ENCODE measurements around the gene NRDE2.

Gene NRDE2

DNA sequence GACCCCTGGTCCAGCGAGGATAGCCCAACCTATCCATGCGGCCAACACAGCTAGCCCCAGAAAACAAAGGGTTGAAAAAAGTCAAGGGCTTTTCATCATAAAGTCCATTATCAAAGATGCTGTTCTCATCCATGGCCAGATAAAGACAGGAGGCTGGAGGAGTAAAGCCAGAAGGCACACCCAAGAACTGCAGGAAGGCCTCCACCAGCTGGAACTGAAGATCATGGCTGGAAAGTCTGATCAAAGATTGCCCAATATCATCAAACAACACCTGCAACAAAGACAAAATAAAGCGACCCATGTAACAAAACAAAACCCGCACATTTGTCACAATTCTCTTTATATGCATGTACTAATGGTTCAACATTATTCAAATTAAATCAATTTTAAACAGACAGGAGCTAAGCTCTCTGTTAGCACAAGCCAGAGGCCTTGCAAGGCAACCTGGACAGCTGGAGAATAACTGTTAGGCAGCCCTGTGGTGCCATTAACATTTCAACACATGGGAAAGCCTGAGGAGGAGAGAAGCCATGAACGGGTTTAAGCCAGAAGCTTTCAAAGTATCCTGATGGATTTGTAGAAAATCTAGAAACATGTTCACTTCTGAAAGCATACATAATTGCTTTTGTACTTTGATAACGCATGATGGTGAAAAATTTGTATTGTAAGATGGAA is 41.3 kb downstream of the NRDE2 start:
- no peak overlapping the region for H3K4me3 ChIP-seq (ENCODE audit: low read depth in 1 of 2, low read length in 2 of 2)
- H3K27ac ChIP-seq (ENCODE audit: low read depth, low read length): no peak overlapping the region
- no peaks in the 10 kb centered on the region for H3K4me1 ChIP-seq (ENCODE audit: control insufficient read depth in 1 of 2, insufficient read depth in 2 of 2, low read length in 2 of 2)
- H3K36me3 ChIP-seq (ENCODE audit: control insufficient read depth in 1 of 2, insufficient read depth in 2 of 2, low read length in 2 of 2): peaks cover 17 to 70% of the 10 kb centered on the region in 2 donors
- H3K27me3 ChIP-seq (ENCODE audit: control insufficient read depth in 1 of 2, insufficient read depth in 2 of 2, low read length in 2 of 2): no peaks in the 10 kb centered on the region
- H3K9ac ChIP-seq (ENCODE audit: low read depth in 1 of 2, low read length in 2 of 2): no peak overlapping the region
- no peaks in the 10 kb centered on the region for H3K9me3 ChIP-seq (ENCODE audit: control insufficient read depth in 1 of 2, low read length in 2 of 2)

DNA sequence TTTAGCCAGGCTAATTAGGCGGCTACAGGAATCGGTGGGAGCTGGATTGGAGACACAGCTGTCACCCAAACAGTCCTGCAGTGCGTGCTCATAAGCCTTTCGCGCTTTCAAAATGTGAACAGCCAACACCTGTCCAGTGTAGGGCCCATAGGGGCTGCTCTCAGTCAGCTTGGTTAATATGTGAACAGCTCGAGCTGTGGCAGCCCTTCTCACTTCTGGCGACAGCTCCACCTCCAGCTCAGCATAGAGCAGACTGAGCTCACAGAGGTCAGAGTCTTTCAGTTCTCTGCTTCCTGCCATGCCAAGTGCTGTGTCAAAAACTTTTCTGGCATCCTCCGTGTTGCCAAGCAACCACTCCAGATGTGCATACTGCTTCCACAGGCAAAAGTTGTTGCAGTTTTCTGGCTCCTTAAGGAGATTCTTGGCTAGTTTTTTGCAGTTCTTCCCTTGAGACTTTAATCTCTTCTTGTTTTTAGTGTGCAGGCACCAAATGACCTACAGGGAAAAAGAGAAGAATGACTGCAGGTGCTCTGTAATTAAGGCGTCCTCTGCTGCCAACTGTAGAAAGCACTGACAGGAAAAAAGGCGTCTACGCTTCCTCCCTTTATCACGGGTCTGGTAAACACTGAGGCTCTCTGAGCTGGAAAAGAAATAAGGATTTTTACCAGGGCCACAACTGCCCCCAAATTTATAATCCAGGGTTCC is 42.9 kb downstream of the NRDE2 start:
- H3K27ac ChIP-seq (ENCODE audit: low read depth, low read length): no peak overlapping the region
- no peaks in the 10 kb centered on the region for H3K9me3 ChIP-seq (ENCODE audit: control insufficient read depth in 1 of 2, low read length in 2 of 2)
- no peak overlapping the region for H3K4me3 ChIP-seq (ENCODE audit: low read depth in 1 of 2, low read length in 2 of 2)
- H3K27me3 ChIP-seq (ENCODE audit: control insufficient read depth in 1 of 2, insufficient read depth in 2 of 2, low read length in 2 of 2): no peaks in the 10 kb centered on the region
- H3K36me3 ChIP-seq (ENCODE audit: control insufficient read depth in 1 of 2, insufficient read depth in 2 of 2, low read length in 2 of 2): peaks cover 17 to 68% of the 10 kb centered on the region in 2 donors
- no peak overlapping the region for H3K9ac ChIP-seq (ENCODE audit: low read depth in 1 of 2, low read length in 2 of 2)
- no peaks in the 10 kb centered on the region for H3K4me1 ChIP-seq (ENCODE audit: control insufficient read depth in 1 of 2, insufficient read depth in 2 of 2, low read length in 2 of 2)

DNA sequence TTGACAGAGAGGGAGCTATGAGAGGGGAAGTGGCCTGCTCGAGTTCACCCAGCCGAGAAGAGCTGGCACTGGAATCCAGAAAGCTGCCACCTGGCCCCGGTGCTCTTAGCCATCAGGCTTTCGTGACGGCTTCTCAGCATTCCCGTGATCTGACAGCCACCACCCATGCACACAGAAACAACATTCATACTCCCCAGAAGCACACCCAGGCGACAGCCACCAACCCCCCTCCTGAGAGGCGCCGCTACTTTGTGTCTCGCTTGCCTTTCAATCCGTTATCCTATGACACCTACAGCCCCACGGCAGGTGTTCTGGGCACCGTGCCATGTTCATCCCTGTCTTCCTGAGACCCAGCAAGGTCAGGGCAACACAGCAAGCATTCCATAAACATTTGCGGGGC is 44.0 kb downstream of the NRDE2 start:
- no peaks in the 10 kb centered on the region for H3K9me3 ChIP-seq (ENCODE audit: control insufficient read depth in 1 of 2, low read length in 2 of 2)
- no peak overlapping the region for H3K4me3 ChIP-seq (ENCODE audit: low read depth in 1 of 2, low read length in 2 of 2)
- H3K9ac ChIP-seq (ENCODE audit: low read depth in 1 of 2, low read length in 2 of 2): no peak overlapping the region
- peaks cover 19 to 65% of the 10 kb centered on the region in 2 donors for H3K36me3 ChIP-seq (ENCODE audit: control insufficient read depth in 1 of 2, insufficient read depth in 2 of 2, low read length in 2 of 2)
- no peaks in the 10 kb centered on the region for H3K27me3 ChIP-seq (ENCODE audit: control insufficient read depth in 1 of 2, insufficient read depth in 2 of 2, low read length in 2 of 2)
- H3K27ac ChIP-seq (ENCODE audit: low read depth, low read length): no peak overlapping the region
- no peaks in the 10 kb centered on the region for H3K4me1 ChIP-seq (ENCODE audit: control insufficient read depth in 1 of 2, insufficient read depth in 2 of 2, low read length in 2 of 2)

DNA sequence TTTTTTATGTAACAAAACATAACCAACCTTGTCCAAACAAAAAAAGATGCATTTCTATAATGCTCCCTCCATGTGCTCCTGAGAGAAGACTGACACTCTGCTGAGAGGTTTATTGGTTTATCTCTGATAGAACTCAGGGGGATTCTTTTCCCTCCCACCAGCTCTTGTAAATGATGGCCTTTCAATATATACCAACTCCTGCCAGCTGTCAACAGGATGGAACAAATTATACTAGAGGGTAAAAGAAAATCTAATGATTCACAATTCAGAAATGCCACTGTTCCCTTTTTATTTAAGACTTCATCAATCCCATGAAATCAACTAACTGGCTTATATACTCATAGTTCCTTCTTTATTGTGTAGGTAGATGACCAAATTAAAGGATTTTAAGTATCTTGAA is 50.0 kb downstream of the NRDE2 start:
- Histone ChIP-seq H3K27me3 (ENCODE audit: control insufficient read depth in 1 of 2, insufficient read depth in 2 of 2, low read length in 2 of 2) (no peaks in the 10 kb centered on the region), H3K36me3 (ENCODE audit: control insufficient read depth in 1 of 2, insufficient read depth in 2 of 2, low read length in 2 of 2) (peaks cover 29 to 55% of the 10 kb centered on the region in 2 donors), H3K4me1 (ENCODE audit: control insufficient read depth in 1 of 2, insufficient read depth in 2 of 2, low read length in 2 of 2) (no peaks in the 10 kb centered on the region), H3K9ac (ENCODE audit: low read depth in 1 of 2, low read length in 2 of 2) (no peak overlapping the region), H3K4me3 (ENCODE audit: low read depth in 1 of 2, low read length in 2 of 2) (no peak overlapping the region), H3K27ac (ENCODE audit: low read depth, low read length) (no peak overlapping the region), H3K9me3 (ENCODE audit: control insufficient read depth in 1 of 2, low read length in 2 of 2) (no peaks in the 10 kb centered on the region)

DNA sequence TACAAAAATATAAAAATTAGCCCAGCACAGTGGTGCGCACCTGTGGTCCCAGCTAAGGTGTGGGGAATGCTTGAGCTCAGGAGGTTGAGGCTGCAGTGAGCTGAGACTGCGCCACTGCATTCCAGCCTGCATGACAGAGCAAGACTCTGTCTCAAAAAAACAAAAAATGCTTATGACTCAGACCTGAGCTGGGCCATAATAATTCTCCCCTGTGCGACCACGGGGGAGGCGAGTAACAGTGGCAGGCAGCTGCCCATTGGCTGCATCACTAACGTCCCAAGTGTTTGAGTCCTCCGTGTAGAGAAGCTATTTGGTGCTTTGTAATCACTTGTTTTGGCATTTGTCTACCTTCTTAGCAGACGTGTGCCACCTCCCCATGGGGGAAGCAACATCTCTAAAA is 50.5 kb downstream of the NRDE2 start:
- H3K9me3 ChIP-seq (ENCODE audit: control insufficient read depth in 1 of 2, low read length in 2 of 2): no peaks in the 10 kb centered on the region
- H3K27me3 ChIP-seq (ENCODE audit: control insufficient read depth in 1 of 2, insufficient read depth in 2 of 2, low read length in 2 of 2): no peaks in the 10 kb centered on the region
- H3K27ac ChIP-seq (ENCODE audit: low read depth, low read length): no peak overlapping the region
- no peaks in the 10 kb centered on the region for H3K4me1 ChIP-seq (ENCODE audit: control insufficient read depth in 1 of 2, insufficient read depth in 2 of 2, low read length in 2 of 2)
- H3K36me3 ChIP-seq (ENCODE audit: control insufficient read depth in 1 of 2, insufficient read depth in 2 of 2, low read length in 2 of 2): peaks cover 26 to 56% of the 10 kb centered on the region in 2 donors
- H3K9ac ChIP-seq (ENCODE audit: low read depth in 1 of 2, low read length in 2 of 2): no peak overlapping the region
- no peak overlapping the region for H3K4me3 ChIP-seq (ENCODE audit: low read depth in 1 of 2, low read length in 2 of 2)

DNA sequence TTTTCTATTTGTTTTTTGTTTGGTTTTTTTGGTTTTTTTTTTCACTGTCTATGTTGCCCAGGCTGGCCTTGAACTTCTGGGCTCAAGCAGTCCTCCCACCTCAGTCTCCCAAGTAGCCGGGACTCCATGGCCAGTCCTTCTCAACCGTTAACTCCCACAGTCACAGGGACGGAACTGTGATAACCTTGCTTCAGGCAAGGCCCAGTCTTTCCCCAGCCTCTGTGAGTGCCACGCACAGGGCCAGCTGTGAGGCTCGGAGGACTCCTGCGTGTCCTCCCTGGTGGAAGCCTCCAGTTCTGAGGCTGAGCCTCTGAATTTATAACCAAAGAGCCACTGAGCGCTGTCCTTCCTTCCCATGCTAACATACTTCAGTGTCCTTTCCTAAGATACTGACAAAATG is 51.6 kb downstream of the NRDE2 start:
- Histone ChIP-seq H3K27ac (ENCODE audit: low read depth, low read length) (no peak overlapping the region), H3K9me3 (ENCODE audit: control insufficient read depth in 1 of 2, low read length in 2 of 2) (no peaks in the 10 kb centered on the region), H3K36me3 (ENCODE audit: control insufficient read depth in 1 of 2, insufficient read depth in 2 of 2, low read length in 2 of 2) (peaks cover 24 to 46% of the 10 kb centered on the region in 2 donors), H3K9ac (ENCODE audit: low read depth in 1 of 2, low read length in 2 of 2) (no peak overlapping the region), H3K4me3 (ENCODE audit: low read depth in 1 of 2, low read length in 2 of 2) (no peak overlapping the region), H3K4me1 (ENCODE audit: control insufficient read depth in 1 of 2, insufficient read depth in 2 of 2, low read length in 2 of 2) (peaks cover 0 to 4% of the 10 kb centered on the region in 2 donors), H3K27me3 (ENCODE audit: control insufficient read depth in 1 of 2, insufficient read depth in 2 of 2, low read length in 2 of 2) (no peaks in the 10 kb centered on the region)

DNA sequence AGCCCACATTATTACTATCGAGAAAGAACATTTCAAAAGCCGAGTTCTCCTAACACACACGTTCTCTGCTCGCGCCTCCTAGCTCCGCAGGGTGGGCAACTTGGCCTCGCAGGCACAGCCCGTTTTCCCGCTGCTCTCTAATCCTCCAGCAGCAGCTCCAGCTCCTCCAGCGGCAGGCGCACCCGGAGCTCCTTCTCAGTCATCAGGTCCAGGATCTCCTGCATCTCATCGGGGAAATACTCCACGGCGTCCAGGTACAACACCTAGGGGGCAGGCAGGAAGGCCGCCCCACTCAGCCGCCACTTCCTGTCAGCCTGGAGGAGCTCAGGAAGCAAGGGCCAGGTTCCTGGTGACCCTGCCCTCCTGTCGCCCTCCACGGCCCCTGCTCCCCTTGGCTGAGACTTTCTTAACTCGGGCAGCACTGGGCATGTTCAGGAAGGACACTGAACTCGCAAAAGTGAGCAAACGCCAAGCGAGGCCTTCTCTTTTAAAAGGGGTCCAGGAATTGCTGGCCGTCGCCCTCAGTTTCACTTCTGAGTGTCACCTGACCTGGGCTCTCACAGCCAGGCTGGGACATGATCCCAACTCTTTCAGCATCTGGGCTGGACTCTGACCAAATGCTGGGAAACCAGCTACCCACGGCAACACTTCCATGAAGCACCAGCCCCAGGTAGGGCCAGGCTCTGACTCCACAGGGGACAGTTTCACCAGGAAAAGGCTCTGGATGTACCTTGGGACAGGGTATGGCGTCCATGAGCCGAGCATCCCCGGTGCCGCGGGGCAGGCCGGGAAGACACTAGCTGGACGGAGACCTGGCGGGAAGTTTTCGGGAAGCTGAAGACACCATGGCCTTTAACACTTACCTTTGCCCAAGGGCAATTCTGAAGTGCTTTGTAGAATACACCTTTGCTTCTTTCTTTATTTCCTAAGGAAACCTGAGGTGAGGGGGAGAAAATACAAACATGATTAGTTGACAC is 53.3 kb downstream of the NRDE2 start:
- Histone ChIP-seq H3K27ac (ENCODE audit: low read depth, low read length) (no peak overlapping the region), H3K9ac (ENCODE audit: low read depth in 1 of 2, low read length in 2 of 2) (no peak overlapping the region), H3K4me1 (ENCODE audit: control insufficient read depth in 1 of 2, insufficient read depth in 2 of 2, low read length in 2 of 2) (peaks cover 0 to 4% of the 10 kb centered on the region in 2 donors), H3K27me3 (ENCODE audit: control insufficient read depth in 1 of 2, insufficient read depth in 2 of 2, low read length in 2 of 2) (no peaks in the 10 kb centered on the region), H3K9me3 (ENCODE audit: control insufficient read depth in 1 of 2, low read length in 2 of 2) (no peaks in the 10 kb centered on the region), H3K4me3 (ENCODE audit: low read depth in 1 of 2, low read length in 2 of 2) (no peak overlapping the region), H3K36me3 (ENCODE audit: control insufficient read depth in 1 of 2, insufficient read depth in 2 of 2, low read length in 2 of 2) (peaks cover 24 to 55% of the 10 kb centered on the region in 2 donors)

DNA sequence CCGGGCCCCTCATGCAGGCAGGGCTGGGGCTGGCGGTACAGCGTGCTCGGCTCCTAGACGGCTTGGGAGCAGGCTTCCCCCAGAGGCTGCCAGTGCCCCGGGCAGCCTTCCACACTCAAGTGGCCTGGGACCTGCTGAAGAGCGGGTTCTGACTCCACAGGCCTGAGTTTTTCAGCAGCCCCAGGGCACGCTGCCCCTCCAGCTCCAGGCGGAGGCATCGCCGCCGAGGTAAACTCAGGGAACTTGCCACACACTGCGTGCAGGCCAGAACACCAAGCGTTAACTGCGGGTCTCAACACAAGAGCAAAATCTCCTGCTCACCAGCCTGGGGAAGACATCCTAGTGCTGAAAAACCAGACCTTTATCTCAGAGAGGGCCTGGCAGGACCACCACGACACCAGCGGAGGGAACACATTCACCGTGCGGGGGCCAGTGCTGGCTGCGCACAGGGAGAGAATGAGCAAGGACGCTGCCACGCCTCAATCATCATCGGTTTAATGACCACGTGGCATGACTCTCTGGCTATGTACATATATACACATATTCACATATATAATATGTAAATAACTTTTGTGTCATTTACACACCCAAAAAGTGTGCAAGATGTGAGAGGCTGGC is 54.1 kb downstream of the NRDE2 start:
- no peak overlapping the region for H3K4me3 ChIP-seq (ENCODE audit: low read depth in 1 of 2, low read length in 2 of 2)
- H3K36me3 ChIP-seq (ENCODE audit: control insufficient read depth in 1 of 2, insufficient read depth in 2 of 2, low read length in 2 of 2): peaks cover 24 to 61% of the 10 kb centered on the region in 2 donors
- peaks cover 0 to 4% of the 10 kb centered on the region in 2 donors for H3K4me1 ChIP-seq (ENCODE audit: control insufficient read depth in 1 of 2, insufficient read depth in 2 of 2, low read length in 2 of 2)
- H3K27ac ChIP-seq (ENCODE audit: low read depth, low read length): no peak overlapping the region
- no peak overlapping the region for H3K9ac ChIP-seq (ENCODE audit: low read depth in 1 of 2, low read length in 2 of 2)
- no peaks in the 10 kb centered on the region for H3K9me3 ChIP-seq (ENCODE audit: control insufficient read depth in 1 of 2, low read length in 2 of 2)
- no peaks in the 10 kb centered on the region for H3K27me3 ChIP-seq (ENCODE audit: control insufficient read depth in 1 of 2, insufficient read depth in 2 of 2, low read length in 2 of 2)

DNA sequence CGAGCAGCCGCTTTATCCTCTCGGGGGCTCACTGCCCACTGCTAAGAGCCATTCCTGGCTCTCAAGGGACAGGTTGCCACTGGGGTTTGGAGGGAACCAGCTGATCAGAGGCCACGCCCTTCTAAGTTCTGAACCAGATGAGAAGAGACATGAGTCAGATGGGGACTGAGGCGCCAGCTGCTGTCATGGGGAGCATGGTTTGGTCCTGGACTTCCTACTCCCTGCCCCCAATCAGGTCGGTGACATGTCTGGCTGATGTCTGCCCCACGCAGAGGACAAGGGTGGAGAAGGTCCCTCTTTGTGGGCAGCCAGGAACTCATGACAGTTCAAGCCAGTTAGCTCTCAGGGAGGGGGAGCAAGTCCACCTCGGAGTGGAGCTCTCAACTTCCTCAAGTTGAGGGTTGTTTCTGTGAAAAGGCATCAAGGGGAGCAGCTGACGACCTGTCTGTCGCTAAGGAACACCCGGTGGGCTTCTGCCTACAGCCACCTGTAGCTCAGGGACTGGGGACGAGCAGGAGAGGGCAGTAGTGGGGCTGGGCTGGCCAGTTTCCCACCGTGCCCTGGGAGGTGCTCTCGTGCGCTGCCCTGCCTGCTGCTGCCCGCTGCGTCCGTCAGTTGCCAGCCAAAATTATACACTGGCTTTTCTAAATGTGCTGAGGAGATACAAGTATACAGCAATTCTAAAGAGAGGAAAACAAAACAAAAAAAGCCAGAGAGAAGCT is 54.9 kb downstream of the NRDE2 start:
- Histone ChIP-seq H3K27me3 (ENCODE audit: control insufficient read depth in 1 of 2, insufficient read depth in 2 of 2, low read length in 2 of 2) (no peaks in the 10 kb centered on the region), H3K27ac (ENCODE audit: low read depth, low read length) (no peak overlapping the region), H3K4me1 (ENCODE audit: control insufficient read depth in 1 of 2, insufficient read depth in 2 of 2, low read length in 2 of 2) (peaks cover 0 to 4% of the 10 kb centered on the region in 2 donors), H3K4me3 (ENCODE audit: low read depth in 1 of 2, low read length in 2 of 2) (no peak overlapping the region), H3K36me3 (ENCODE audit: control insufficient read depth in 1 of 2, insufficient read depth in 2 of 2, low read length in 2 of 2) (peaks cover 24 to 64% of the 10 kb centered on the region in 2 donors), H3K9me3 (ENCODE audit: control insufficient read depth in 1 of 2, low read length in 2 of 2) (no peaks in the 10 kb centered on the region), H3K9ac (ENCODE audit: low read depth in 1 of 2, low read length in 2 of 2) (no peak overlapping the region)
